K562 (cell line): ENCODE measurements around the gene SPON2. TPM values are rescaled to one million over a fixed set of nuclear protein-coding genes. Genes with fewer than 3 reads are reported as not detected.

Source experiments
- ATAC-seq: fragments of 200-7000 bp; cut with Tn5 transposase; 3 replicates; pipeline ENCODE4 v1.9.1; 2020; ENCODE audit warnings: moderate library complexity
- BruUV-seq: library from RNA; stranded (reverse); fragments of 400-500 nt; replicated peaks from 2 replicates; lab custom pipeline; 2021; lab: Mats Ljungman, UMichigan
- CTCF ChIA-PET: fragments of 300-600 bp; formaldehyde crosslinking; extraction: SDS; loops from one replicate; lab custom pipeline; 2021; ENCODE audit warnings: low intra/inter-chr PET ratio; lab: Yijun Ruan, JAX
- POLR2A ChIA-PET: fragments of 300-600, 350-650 bp; sonication (Branson Sonifier 250); formaldehyde crosslinking; extraction: SDS; loops from one replicate; lab custom pipeline; 2021; ENCODE audit warnings: antibody characterized with exemption, inconsistent platforms; lab: Yijun Ruan, JAX
- DNase-seq, 4 experiments: peaks; one replicate each; pipeline versions ENCODE4 v3.0.0 to v3.0.0-alpha.2; 2011 to 2018; ENCODE audit warnings: low spot score in 3 of 4, mixed read lengths in 3 of 4; ENCODE audit errors: extremely low read depth in 1 of 4
- FAIRE-seq: peaks from 2 replicates; lab custom pipeline; 2011; peaks lifted over from hg19 to GRCh38; lab: Jason Lieb, UNC
- H2AFZ ChIP-seq: 2 replicates; pipeline ENCODE4 v1.6.0; 2011; ENCODE audit warnings: low read depth, low read length, control low read depth, inconsistent platforms
- H3K27ac ChIP-seq: fragments of 200-600 bp; 3 replicates; pipeline ENCODE4 v1.8.0; 2011; ENCODE audit warnings: low read depth, mild to moderate bottlenecking, control low read depth, inconsistent platforms, low read length, moderate library complexity, mixed read lengths; ENCODE audit errors: extremely low read depth
- H3K27me3 ChIP-seq, 2 experiments: fragments of 300-600 bp in 1 of 2; 2 replicates in 1 of 2; 3 replicates in 1 of 2; pipeline versions ENCODE4 v1.6.0 to v1.8.0; 2011; ENCODE audit warnings: inconsistent platforms in 2 of 2, low read length in 2 of 2, mild to moderate bottlenecking in 1 of 2, mixed read lengths in 1 of 2, moderate library complexity in 1 of 2; ENCODE audit not compliant: control insufficient read depth in 2 of 2, insufficient read depth in 2 of 2
- H3K36me3 ChIP-seq: fragments of 300-600 bp; 3 replicates; pipeline ENCODE4 v1.8.0; 2011; ENCODE audit warnings: mild to moderate bottlenecking, low read length, inconsistent platforms; ENCODE audit not compliant: control insufficient read depth, insufficient read depth
- H3K4me1 ChIP-seq, 2 experiments: fragments of 200-600 bp in 1 of 2; replicated peaks in 1 of 2; 2 replicates in 1 of 2; 3 replicates in 1 of 2; pipeline versions ENCODE4 v1.5.1 to v1.8.0; 2011; ENCODE audit warnings: inconsistent platforms in 2 of 2, low read length in 2 of 2, mild to moderate bottlenecking in 1 of 2, mixed read lengths in 1 of 2, moderate library complexity in 1 of 2; ENCODE audit not compliant: control insufficient read depth in 2 of 2, insufficient read depth in 2 of 2
- H3K4me2 ChIP-seq: 2 replicates; pipeline ENCODE4 v1.6.1; 2011; ENCODE audit warnings: low read length, control low read depth, inconsistent platforms, mixed read lengths; ENCODE audit not compliant: insufficient read depth
- H3K4me3 ChIP-seq: fragments of 200-600 bp; sonication (generic), shearing (Covaris generic); 2 replicates; pipeline ENCODE4 v1.5.1; 2016; ENCODE audit warnings: control low read depth, inconsistent platforms
- H3K79me2 ChIP-seq: fragments of 200-600 bp; 3 replicates; pipeline ENCODE4 v1.8.0; 2011; ENCODE audit warnings: low read length, inconsistent platforms; ENCODE audit not compliant: control insufficient read depth, insufficient read depth
- H3K9ac ChIP-seq, 2 experiments: 2 replicates each; pipeline versions ENCODE4 v1.6.0 to v1.6.1; 2011; ENCODE audit warnings: low read depth in 2 of 2, low read length in 2 of 2, control low read depth in 1 of 2, inconsistent platforms in 1 of 2, mild to moderate bottlenecking in 1 of 2, mixed read lengths in 1 of 2; ENCODE audit not compliant: insufficient read depth in 1 of 2
- H3K9me1 ChIP-seq: one replicate; pipeline ENCODE4 v1.6.0; 2011; ENCODE audit warnings: inconsistent platforms, mild to moderate bottlenecking, low read length, moderate library complexity; ENCODE audit not compliant: control insufficient read depth, insufficient read depth
- H3K9me3 ChIP-seq: replicated peaks from 2 replicates; pipeline ENCODE4 v1.5.1; 2011; ENCODE audit warnings: low read depth, low read length, inconsistent platforms; ENCODE audit not compliant: control insufficient read depth, insufficient read depth
- H4K20me1 ChIP-seq: replicated peaks from 2 replicates; pipeline ENCODE4 v1.6.1; 2011; ENCODE audit warnings: low read length, inconsistent platforms, mixed read lengths; ENCODE audit not compliant: control insufficient read depth, insufficient read depth
- CBX3 ChIP-seq, 2 experiments: IDR thresholded peaks; 1 replicate in 1 of 2; 2 replicates in 1 of 2; pipeline ENCODE4 v1.6.1; 2012; ENCODE audit warnings: inconsistent platforms in 2 of 2, low read length in 2 of 2, borderline replicate concordance in 1 of 2, control low read depth in 1 of 2
- GABPA ChIP-seq: fragments of 200-800 bp; sonication (Bioruptor generic); conservative IDR thresholded peaks from 2 replicates; pipeline ENCODE4 v1.6.1; 2016; ENCODE audit warnings: low read depth, missing genetic modification characterization, missing compliant biosample characterization
- KLF6 ChIP-seq: fragments of 250-450 bp; sonication (Bioruptor Pico); IDR thresholded peaks from 2 replicates; pipeline ENCODE4 v1.4.0; 2020; ENCODE audit warnings: mild to moderate bottlenecking, moderate library complexity, borderline replicate concordance
- NCOR1 ChIP-seq: fragments of 450-650 bp; IDR thresholded peaks from 2 replicates; pipeline ENCODE4 v1.6.1; 2016; ENCODE audit warnings: mild to moderate bottlenecking, moderate library complexity
- TRIM28 ChIP-seq: fragments of 450-650 bp; IDR thresholded peaks from 2 replicates; pipeline ENCODE4 v1.6.1; 2017
- in situ Hi-C: fragments of 300-500 bp; cut with MboI; formaldehyde crosslinking; loops from 4 replicates; pipeline ENCODE4 v1.15.0; 2018; ENCODE audit warnings: inconsistent platforms, mixed read lengths
- intact Hi-C: fragments of 100-400 bp; cut with micrococcal nuclease; formaldehyde crosslinking; loops from 2 replicates; pipeline ENCODE4 v1.14.2; 2022
- polyA plus RNA-seq, 8 experiments: library from polyadenylated mRNA; depleted of rRNA in 4 of 8; stranded (reverse) in 5 of 8; unstranded in 3 of 8; fragments of >200 nt; fragmentation: Nextera tagmentation in 2 of 8; fragmentation: Illumina TruSeq in 1 of 8; extraction: Ambion mirVana in 2 of 8; extraction: Trizol in 1 of 8; gene quantifications; 2 replicates each; pipeline versions ENCODE4 v1.2.1 to v1.2.3, GENCODE V29; 2011 to 2014; ENCODE audit warnings: inconsistent platforms in 1 of 8, missing spikeins in 1 of 8
- total RNA-seq, 7 experiments: library from RNA; depleted of rRNA in 6 of 7; stranded (reverse); fragments of >200 nt in 6 of 7; fragmentation: Illumina TruSeq in 2 of 7; extraction: Trizol in 2 of 7; gene quantifications; 2 replicates each; pipeline versions ENCODE4 v1.2.1 to v1.2.3, GENCODE V29; 2011 to 2021; ENCODE audit warnings: low replicate concordance in 1 of 7
- TF ChIP-seq, protein P1 (sequence below): fragments of 450-650 bp; conservative IDR thresholded peaks from 2 replicates; pipeline ENCODE4 v1.6.1; 2016; ENCODE audit warnings: missing genetic modification characterization, low read depth, mild to moderate bottlenecking, missing compliant biosample characterization, moderate library complexity
- TF ChIP-seq, protein P2 (sequence below), 2 experiments: IDR thresholded peaks; 2 replicates each; pipeline ENCODE4 v1.6.1; 2012; ENCODE audit warnings: improper control_type of control experiment in 2 of 2, low read depth in 2 of 2, low read length in 2 of 2, borderline replicate concordance in 1 of 2
- TF ChIP-seq, protein P3 (sequence below): sonication (generic); formaldehyde crosslinking; IDR thresholded peaks from 2 replicates; pipeline ENCODE4 v1.8.1; 2023; ENCODE audit warnings: mild to moderate bottlenecking, missing genetic modification reagents
- TF ChIP-seq, protein P4 (sequence below): fragments of 150-350 bp; conservative IDR thresholded peaks from 2 replicates; pipeline ENCODE4 v1.6.1; 2014; ENCODE audit warnings: low read length
- TF ChIP-seq, protein P5 (sequence below): sonication (generic); formaldehyde crosslinking; IDR thresholded peaks from 2 replicates; pipeline ENCODE4 v1.8.0; 2022; ENCODE audit warnings: mild to moderate bottlenecking, missing genetic modification reagents

SPON2 gene
- total and polyA plus RNA-seq, 9 of the 15 experiments (the other 6 are each of a cell fraction or from before 2014, with no cell fraction given) = 0.21 to 2.2 (median 0.83) TPM

DNA sequence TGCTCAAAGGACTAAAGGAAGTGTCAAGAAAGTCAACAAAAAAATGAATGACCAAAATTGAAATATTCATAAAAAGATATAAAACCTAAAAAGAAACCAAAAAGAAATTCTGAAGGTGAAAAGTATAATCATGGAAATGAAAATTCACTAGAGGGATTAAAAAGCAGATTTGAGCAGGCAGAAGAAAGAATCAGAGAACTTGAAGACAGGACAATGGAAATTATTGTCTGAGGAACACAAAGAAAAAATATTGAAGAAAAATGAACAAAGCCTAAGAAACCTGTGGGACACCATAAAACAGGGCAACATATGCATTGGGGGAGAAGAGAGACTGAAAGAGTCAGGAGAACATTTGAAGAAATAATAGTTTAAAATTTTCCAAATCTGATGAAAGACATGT, 9.9 kb upstream of the SPON2 start (continued):
- peak in 1 of 2 experiments; percentile 62; a peak in 1 of 3 replicates for TF ChIP-seq CBX3 (IDR thresholded peaks at IDR 0.05; ENCODE audit: borderline replicate concordance in 1 of 2, low read length in 2 of 2)

DNA sequence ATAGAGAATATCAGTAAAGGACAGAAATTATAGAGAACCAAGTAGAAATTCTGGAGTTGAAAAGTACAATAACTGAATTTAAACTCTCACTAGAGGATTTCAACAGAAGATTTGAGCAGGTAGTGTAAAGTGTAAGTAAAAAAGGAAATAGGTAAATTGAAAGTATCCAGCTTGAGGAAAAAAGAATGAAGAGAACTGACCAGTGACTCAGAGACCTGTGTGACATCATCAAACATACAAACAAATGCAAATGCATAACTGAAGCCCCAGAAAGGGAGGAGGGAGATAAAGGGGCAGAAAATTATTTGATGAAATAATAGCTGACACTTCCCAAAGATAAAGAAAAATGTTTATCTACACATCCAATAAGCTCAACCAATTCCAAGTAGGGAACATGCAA, 8.3 kb upstream of the SPON2 start:
- Histone ChIP-seq H3K9me3 (peaks cover 8% of the 10 kb centered on the region), H2AFZ (no peak overlapping the region), H3K27me3 (no peaks in the 10 kb centered on the region; a peak in 1 of 5 replicates), H3K27ac (no peak overlapping the region), H3K4me3 (no peak overlapping the region), H3K4me2 (no peak overlapping the region), H3K79me2 (no peaks in the 10 kb centered on the region), H4K20me1 (no peaks in the 10 kb centered on the region), H3K36me3 (no peaks in the 10 kb centered on the region), H3K9me1 (no peaks in the 10 kb centered on the region), H3K4me1 (peaks cover 9 to 25% of the 10 kb centered on the region in 2 experiments; a peak in 4 of 5 replicates)
- BruUV-seq = no TSS peak
- FAIRE-seq (no peak), ATAC-seq (no peak), DNase-seq (no peak)
- intact Hi-C loops = no loop called here
- CTCF ChIA-PET = no interaction called here
- in situ Hi-C loops = no loop called here
- TF ChIP-seq NCOR1 = no peak
- TF ChIP-seq, protein P1, sequence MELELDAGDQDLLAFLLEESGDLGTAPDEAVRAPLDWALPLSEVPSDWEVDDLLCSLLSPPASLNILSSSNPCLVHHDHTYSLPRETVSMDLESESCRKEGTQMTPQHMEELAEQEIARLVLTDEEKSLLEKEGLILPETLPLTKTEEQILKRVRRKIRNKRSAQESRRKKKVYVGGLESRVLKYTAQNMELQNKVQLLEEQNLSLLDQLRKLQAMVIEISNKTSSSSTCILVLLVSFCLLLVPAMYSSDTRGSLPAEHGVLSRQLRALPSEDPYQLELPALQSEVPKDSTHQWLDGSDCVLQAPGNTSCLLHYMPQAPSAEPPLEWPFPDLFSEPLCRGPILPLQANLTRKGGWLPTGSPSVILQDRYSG = no peak
- TF ChIP-seq KLF6 (CRISPR knock-in tag) = no peak
- no peak for TF ChIP-seq TRIM28
- TF ChIP-seq GABPA (tag) = no peak
- TF ChIP-seq, protein P2, sequence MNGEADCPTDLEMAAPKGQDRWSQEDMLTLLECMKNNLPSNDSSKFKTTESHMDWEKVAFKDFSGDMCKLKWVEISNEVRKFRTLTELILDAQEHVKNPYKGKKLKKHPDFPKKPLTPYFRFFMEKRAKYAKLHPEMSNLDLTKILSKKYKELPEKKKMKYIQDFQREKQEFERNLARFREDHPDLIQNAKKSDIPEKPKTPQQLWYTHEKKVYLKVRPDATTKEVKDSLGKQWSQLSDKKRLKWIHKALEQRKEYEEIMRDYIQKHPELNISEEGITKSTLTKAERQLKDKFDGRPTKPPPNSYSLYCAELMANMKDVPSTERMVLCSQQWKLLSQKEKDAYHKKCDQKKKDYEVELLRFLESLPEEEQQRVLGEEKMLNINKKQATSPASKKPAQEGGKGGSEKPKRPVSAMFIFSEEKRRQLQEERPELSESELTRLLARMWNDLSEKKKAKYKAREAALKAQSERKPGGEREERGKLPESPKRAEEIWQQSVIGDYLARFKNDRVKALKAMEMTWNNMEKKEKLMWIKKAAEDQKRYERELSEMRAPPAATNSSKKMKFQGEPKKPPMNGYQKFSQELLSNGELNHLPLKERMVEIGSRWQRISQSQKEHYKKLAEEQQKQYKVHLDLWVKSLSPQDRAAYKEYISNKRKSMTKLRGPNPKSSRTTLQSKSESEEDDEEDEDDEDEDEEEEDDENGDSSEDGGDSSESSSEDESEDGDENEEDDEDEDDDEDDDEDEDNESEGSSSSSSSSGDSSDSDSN (IDR thresholded peaks at IDR 0.05; ENCODE audit: borderline replicate concordance in 1 of 2, low read depth in 2 of 2, low read length in 2 of 2) = no peak
- TF ChIP-seq, protein P3, sequence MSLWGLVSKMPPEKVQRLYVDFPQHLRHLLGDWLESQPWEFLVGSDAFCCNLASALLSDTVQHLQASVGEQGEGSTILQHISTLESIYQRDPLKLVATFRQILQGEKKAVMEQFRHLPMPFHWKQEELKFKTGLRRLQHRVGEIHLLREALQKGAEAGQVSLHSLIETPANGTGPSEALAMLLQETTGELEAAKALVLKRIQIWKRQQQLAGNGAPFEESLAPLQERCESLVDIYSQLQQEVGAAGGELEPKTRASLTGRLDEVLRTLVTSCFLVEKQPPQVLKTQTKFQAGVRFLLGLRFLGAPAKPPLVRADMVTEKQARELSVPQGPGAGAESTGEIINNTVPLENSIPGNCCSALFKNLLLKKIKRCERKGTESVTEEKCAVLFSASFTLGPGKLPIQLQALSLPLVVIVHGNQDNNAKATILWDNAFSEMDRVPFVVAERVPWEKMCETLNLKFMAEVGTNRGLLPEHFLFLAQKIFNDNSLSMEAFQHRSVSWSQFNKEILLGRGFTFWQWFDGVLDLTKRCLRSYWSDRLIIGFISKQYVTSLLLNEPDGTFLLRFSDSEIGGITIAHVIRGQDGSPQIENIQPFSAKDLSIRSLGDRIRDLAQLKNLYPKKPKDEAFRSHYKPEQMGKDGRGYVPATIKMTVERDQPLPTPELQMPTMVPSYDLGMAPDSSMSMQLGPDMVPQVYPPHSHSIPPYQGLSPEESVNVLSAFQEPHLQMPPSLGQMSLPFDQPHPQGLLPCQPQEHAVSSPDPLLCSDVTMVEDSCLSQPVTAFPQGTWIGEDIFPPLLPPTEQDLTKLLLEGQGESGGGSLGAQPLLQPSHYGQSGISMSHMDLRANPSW = no peak
- TF ChIP-seq, protein P4, sequence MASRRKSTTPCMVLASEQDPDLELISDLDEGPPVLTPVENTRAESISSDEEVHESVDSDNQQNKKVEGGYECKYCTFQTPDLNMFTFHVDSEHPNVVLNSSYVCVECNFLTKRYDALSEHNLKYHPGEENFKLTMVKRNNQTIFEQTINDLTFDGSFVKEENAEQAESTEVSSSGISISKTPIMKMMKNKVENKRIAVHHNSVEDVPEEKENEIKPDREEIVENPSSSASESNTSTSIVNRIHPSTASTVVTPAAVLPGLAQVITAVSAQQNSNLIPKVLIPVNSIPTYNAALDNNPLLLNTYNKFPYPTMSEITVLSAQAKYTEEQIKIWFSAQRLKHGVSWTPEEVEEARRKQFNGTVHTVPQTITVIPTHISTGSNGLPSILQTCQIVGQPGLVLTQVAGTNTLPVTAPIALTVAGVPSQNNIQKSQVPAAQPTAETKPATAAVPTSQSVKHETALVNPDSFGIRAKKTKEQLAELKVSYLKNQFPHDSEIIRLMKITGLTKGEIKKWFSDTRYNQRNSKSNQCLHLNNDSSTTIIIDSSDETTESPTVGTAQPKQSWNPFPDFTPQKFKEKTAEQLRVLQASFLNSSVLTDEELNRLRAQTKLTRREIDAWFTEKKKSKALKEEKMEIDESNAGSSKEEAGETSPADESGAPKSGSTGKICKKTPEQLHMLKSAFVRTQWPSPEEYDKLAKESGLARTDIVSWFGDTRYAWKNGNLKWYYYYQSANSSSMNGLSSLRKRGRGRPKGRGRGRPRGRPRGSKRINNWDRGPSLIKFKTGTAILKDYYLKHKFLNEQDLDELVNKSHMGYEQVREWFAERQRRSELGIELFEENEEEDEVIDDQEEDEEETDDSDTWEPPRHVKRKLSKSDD = no peak
- TF ChIP-seq, protein P5, sequence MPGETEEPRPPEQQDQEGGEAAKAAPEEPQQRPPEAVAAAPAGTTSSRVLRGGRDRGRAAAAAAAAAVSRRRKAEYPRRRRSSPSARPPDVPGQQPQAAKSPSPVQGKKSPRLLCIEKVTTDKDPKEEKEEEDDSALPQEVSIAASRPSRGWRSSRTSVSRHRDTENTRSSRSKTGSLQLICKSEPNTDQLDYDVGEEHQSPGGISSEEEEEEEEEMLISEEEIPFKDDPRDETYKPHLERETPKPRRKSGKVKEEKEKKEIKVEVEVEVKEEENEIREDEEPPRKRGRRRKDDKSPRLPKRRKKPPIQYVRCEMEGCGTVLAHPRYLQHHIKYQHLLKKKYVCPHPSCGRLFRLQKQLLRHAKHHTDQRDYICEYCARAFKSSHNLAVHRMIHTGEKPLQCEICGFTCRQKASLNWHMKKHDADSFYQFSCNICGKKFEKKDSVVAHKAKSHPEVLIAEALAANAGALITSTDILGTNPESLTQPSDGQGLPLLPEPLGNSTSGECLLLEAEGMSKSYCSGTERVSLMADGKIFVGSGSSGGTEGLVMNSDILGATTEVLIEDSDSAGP = no peak
- TF ChIP-seq, all 486 proteins: peak for 0
- POLR2A ChIA-PET = no interaction called here
- no peak overlapping the region for H3K9ac ChIP-seq
